Stomach (tissue), 4 donors: ENCODE results near the gene DNAH17.

Experiments
- CTCF ChIP-seq, 7 experiments: fragments of 450-650 bp in 4 of 7; fragments of 200-600 bp in 3 of 7; sonication (generic) in 3 of 7; IDR thresholded peaks; one replicate each; pipeline ENCODE4 v1.5.1; 2016 to 2019; ENCODE audit warnings: antibody characterized with exemption in 7 of 7, control low read depth in 2 of 7, mild to moderate bottlenecking in 1 of 7
- EP300 ChIP-seq: sonication (generic); formaldehyde crosslinking; IDR thresholded peaks from one replicate; pipeline ENCODE4 v1.6.1; 2017; ENCODE audit warnings: antibody characterized with exemption
- POLR2A ChIP-seq, 4 donors: fragments of 450-650 bp; IDR thresholded peaks; one replicate each; pipeline ENCODE4 v1.6.1; 2016; ENCODE audit warnings: antibody characterized with exemption in 4 of 4, control low read depth in 2 of 4, mild to moderate bottlenecking in 1 of 4, moderate library complexity in 1 of 4

GRCh38 chr17:78528541-78528940 is 48.7 kb downstream of the DNAH17 start:
- TF ChIP-seq EP300 (no peak), CTCF (IDR thresholded peaks at IDR 0.05) (no peak), POLR2A (IDR thresholded peaks at IDR 0.05) (no peak)
